HG02642 (cell line): ENCODE data around the gene PLD1.

Source experiments
- ATAC-seq: cut with Tn5 transposase; IDR thresholded peaks from one replicate; pipeline ENCODE4 v1.9.1; 2021; ENCODE audit warnings: mild to moderate bottlenecking; ENCODE audit not compliant: unreplicated experiment, poor library complexity

PLD1 gene

GRCh38 chr3:171776411-171776810 lies 33.9 kb downstream of the PLD1 start:
- ATAC-seq, result no peak

- ATAC-seq, result no peak
Observed at GRCh38 chr3:171775943-171776342, 34.3 kb downstream of the PLD1 start.

- ATAC-seq, result no peak
Observed at GRCh38 chr3:171774521-171774920, 35.8 kb downstream of the PLD1 start.

- no peak for ATAC-seq
Observed at GRCh38 chr3:171772427-171773056, 37.7 kb downstream of the PLD1 start.

GRCh38 chr3:171770689-171771620 lies 39.3 kb downstream of the PLD1 start:
- peak; percentile 60 for ATAC-seq

GRCh38 chr3:171769461-171769860 lies 40.8 kb downstream of the PLD1 start:
- ATAC-seq, result no peak

GRCh38 chr3:171768986-171769385 lies 41.3 kb downstream of the PLD1 start:
- no peak for ATAC-seq

- ATAC-seq, result no peak
Observed at GRCh38 chr3:171768281-171768900, 41.9 kb downstream of the PLD1 start.

- ATAC-seq, result no peak
Observed at GRCh38 chr3:171765511-171765887, 44.8 kb downstream of the PLD1 start.

GRCh38 chr3:171763392-171763791 lies 46.9 kb downstream of the PLD1 start:
- no peak for ATAC-seq

GRCh38 chr3:171760477-171760876 lies 49.8 kb downstream of the PLD1 start:
- no peak for ATAC-seq

- ATAC-seq, result no peak
Observed at GRCh38 chr3:171758109-171758508, 52.2 kb downstream of the PLD1 start.

- ATAC-seq, result no peak
Observed at GRCh38 chr3:171757361-171758034, 52.8 kb downstream of the PLD1 start.

GRCh38 chr3:171755656-171756055 lies 54.6 kb downstream of the PLD1 start:
- no peak for ATAC-seq

GRCh38 chr3:171755015-171755589 lies 55.2 kb downstream of the PLD1 start:
- ATAC-seq, result no peak

- ATAC-seq, result no peak
Observed at GRCh38 chr3:171753665-171754408, 56.4 kb downstream of the PLD1 start.

- no peak for ATAC-seq
Observed at GRCh38 chr3:171753025-171753472, 57.2 kb downstream of the PLD1 start.

GRCh38 chr3:171752329-171752728 lies 58.0 kb downstream of the PLD1 start:
- no peak for ATAC-seq

- ATAC-seq, result no peak
Observed at GRCh38 chr3:171749124-171749523, 61.2 kb downstream of the PLD1 start.
